Ectodermal cell (in vitro differentiated cells): ENCODE results near the gene TGM1.

ENCODE experiments used
- H3K27ac ChIP-seq: 2 replicates; pipeline ENCODE4 v1.7.0; 2013; ENCODE audit warnings: mild to moderate bottlenecking, low read depth, low read length; ENCODE audit not compliant: insufficient read depth, poor library complexity, severe bottlenecking
- H3K27me3 ChIP-seq: 2 replicates; pipeline ENCODE4 v1.7.0; 2013; ENCODE audit warnings: mild to moderate bottlenecking, low read length; ENCODE audit not compliant: insufficient read depth, control insufficient read depth, poor library complexity, severe bottlenecking
- H3K36me3 ChIP-seq: one replicate; pipeline ENCODE4 v1.7.0; 2013; ENCODE audit warnings: low read length; ENCODE audit not compliant: control insufficient read depth, insufficient read depth
- H3K4me1 ChIP-seq: one replicate; pipeline ENCODE4 v1.7.0; 2013; ENCODE audit warnings: low read length; ENCODE audit not compliant: control insufficient read depth, insufficient read depth
- H3K4me3 ChIP-seq: 2 replicates; pipeline ENCODE4 v1.7.0; 2013; ENCODE audit warnings: low read depth, low read length, control low read depth; ENCODE audit not compliant: insufficient read depth
- H3K9me3 ChIP-seq: 2 replicates; pipeline ENCODE4 v1.7.0; 2013; ENCODE audit warnings: mild to moderate bottlenecking, low read length, moderate library complexity; ENCODE audit not compliant: control insufficient read depth
- WGBS, 2 experiments: methylation state at CpG; one replicate each; pipeline ENCODE4 v1.1.7; 2013; ENCODE audit warnings: missing lambda C conversion rate in 2 of 2; 5-methylcytosine and 5-hydroxymethylcytosine counted together

The TGM1 gene

DNA sequence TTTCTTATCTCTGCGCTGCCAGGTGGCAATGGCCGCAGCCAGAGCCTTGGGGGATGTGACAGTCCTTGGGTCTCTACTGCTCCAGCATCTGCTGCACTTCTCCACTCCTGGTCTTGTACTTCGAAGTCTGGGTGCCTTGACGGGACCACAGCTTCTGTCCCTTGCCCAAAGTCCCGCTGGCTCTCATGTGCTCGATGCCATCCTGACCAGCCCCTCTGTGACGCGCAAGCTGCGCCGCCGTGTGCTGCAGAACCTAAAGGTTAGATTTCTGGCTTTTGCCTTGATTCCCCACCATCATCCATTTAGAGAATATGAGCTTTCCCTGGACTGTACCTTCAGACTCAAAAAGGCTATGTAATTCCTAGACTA, 41.0 kb upstream of the TGM1 start:
- WGBS, 2 experiments = 96% methylated on average over 11 of the region's 11 CpGs
- Histone ChIP-seq H3K9me3 (no peaks in the 10 kb centered on the region), H3K36me3 (peaks cover 44% of the 10 kb centered on the region), H3K27ac (no peak overlapping the region), H3K4me1 (peaks cover 3% of the 10 kb centered on the region), H3K4me3 (no peak overlapping the region), H3K27me3 (no peaks in the 10 kb centered on the region)

DNA sequence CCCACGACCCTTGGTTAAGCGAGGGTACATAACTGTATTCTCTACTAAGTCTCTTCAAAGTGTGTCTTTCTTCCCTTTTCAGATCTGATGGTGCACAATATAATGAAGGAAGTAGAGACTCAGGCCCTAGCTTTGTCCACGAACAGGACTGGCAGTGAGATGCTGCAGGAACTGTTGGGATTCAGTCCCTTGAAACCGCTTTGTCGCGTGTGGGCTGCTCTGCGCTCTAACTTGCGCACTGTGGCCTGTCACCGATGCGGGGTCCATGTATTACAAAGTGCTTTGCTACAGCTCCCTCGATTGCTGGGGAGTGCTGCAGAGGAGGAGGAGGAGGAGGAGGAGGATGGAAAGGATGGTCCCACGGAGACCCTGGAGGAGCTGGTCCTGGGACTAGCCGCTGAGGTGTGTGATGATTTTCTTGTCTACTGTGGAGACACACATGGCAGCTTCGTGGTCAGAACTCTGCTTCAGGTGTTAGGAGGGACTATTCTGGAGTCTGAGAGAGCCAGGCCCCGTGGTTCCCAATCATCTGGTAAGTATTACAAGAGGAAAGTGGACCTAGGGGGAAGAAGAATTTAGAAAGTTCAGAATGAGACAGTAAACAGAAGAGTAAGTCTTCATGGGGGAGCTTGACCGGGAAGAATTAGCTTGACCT, 37.5 kb upstream of the TGM1 start:
- peaks cover 38% of the 10 kb centered on the region for H3K36me3 ChIP-seq
- WGBS, 2 experiments = 43% methylated on average over 16 of the region's 16 CpGs

DNA sequence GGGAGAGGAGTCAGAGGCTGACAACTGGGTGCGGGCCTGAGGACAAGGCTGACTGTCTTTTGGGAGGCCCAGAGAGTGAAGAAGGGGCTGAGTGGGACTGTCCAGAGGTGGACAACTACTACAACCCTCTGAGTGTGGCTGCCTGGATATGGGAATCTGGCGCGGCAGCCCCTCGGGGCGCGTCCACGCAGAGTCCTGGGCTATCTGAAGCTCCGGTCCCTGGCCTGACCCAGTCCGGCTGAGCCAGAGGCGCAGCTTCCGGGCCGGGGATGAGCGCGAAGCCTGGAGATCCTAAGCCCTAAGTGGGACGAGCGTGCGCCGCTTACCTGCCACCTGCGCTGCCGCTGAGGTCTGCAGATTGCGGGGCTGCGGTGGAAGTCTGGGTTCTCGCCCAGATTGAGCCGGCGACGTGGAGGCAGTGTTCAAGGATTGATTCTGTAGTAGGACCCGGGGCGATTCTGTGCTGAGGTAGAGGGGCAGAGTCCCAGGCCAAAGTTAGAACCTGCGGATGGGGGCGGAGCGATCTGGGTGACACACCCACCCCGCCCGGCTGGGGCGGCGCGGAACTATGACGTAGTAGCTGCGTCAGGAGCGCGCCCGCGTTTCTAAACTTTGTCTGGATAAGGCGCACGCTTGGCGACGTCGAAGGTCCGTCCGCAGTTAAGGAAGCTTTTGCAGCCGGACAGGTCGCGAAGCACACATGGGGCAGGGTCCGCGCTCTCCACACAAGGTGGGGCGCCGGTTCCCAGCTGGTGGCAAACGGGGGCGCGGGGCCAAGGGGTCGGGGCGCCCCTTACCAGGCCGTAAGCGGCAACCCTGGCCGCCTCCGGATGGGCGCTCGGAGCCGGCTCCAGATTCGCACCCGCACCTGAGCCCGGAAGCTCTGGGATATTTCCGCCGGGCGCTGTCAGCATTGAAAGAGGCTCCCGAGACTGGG, 36.5 kb upstream of the TGM1 start, which contains the start of the genes DHRS1 and NOP9:
DHRS1 (minus strand) TSS at position 526 of the 937 bp plus-strand sequence. CDS start 674 bp downstream, outside the sequence.
NOP9 (plus strand) TSS at position 596 of the 937 bp plus-strand sequence; CDS start at position 701, 105 bp downstream.
- peaks cover 7% of the 10 kb centered on the region for H3K4me1 ChIP-seq
- H3K27ac ChIP-seq = peak within 1 kb of the TSS; percentile 44
- H3K27me3 ChIP-seq = no peaks in the 10 kb centered on the region
- WGBS, 2 experiments = 1% methylated on average over 75 of the region's 75 CpGs
- H3K4me3 ChIP-seq = peak within 1 kb of the TSS; percentile 92
- H3K36me3 ChIP-seq = peaks cover 31% of the 10 kb centered on the region
- H3K9me3 ChIP-seq = no peaks in the 10 kb centered on the region

More for the DNA sequence above, 37.5 kb upstream of the TGM1 start:
- peak overlapping the region; percentile 92 for H3K4me3 ChIP-seq
- H3K4me1 ChIP-seq = peaks cover 7% of the 10 kb centered on the region
- H3K27me3 ChIP-seq = no peaks in the 10 kb centered on the region
- no peaks in the 10 kb centered on the region for H3K9me3 ChIP-seq
- H3K27ac ChIP-seq = no peak overlapping the region

DNA sequence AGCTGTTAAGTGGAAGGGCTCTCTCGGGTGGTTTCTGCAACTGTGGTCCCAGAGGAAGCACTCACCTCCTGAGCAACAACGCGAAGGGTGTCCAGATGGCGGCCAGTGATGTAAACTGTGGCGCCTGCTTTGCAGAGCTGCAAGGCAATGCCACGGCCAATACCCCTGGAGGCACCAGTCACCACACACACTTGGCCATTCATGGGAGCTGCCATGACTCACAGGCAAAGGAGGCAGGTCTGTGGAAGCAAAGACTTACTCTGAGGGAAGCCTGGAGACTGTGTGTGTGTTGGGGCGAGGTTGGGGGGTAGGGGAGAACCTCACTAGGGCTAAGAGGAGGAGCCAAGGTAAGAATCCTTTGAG, 35.9 kb upstream of the TGM1 start:
- 78 to 81% methylated on average over 7 of the region's 7 CpGs for WGBS, 2 experiments
- H3K4me1 ChIP-seq = peaks cover 7% of the 10 kb centered on the region
- no peaks in the 10 kb centered on the region for H3K27me3 ChIP-seq
- H3K36me3 ChIP-seq = peaks cover 26% of the 10 kb centered on the region
- H3K4me3 ChIP-seq = peak overlapping the region; percentile 92
- H3K27ac ChIP-seq = no peak overlapping the region
- no peaks in the 10 kb centered on the region for H3K9me3 ChIP-seq

DNA sequence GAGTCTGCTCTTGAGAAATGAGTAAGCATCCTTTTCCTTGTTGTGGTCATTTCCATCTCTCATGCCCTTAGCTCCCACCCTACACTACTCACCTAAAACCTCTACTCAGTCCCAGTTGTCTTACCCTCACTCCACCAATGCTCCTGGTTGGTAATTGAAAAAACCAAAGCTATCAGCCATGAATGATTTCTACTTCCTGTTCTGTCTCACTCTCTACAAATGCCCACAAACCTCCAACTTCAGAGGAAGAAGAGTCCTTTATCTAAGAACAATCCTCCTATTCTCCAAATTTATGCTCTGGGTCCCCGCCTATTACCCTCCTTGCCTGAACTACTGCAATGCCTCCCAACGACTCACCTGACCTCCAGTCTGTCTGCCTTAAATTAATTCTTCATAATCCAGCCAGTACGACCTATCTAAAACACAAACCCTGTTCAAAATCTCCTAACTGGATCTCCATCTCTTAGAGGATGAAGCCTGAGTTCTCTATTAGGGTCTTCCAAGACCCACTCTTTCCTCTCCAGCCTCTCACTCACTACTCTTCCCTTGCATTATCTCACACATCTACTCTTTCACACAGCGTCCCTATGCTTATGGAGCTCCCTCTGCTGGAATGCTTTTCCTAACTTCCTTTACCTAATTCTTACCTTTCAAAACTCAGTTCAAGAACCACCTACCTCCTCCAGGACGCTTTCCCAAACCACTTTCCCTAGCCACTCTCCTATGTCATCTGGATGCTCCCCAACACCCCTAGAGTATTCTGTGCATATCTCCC, 34.4 kb upstream of the TGM1 start:
- no peaks in the 10 kb centered on the region for H3K27me3 ChIP-seq
- WGBS, 2 experiments = 56 to 61% methylated on average over 5 of the region's 5 CpGs
- peaks cover 7% of the 10 kb centered on the region for H3K4me1 ChIP-seq
- no peaks in the 10 kb centered on the region for H3K9me3 ChIP-seq
- H3K27ac ChIP-seq = no peak overlapping the region
- no peak overlapping the region for H3K4me3 ChIP-seq
- H3K36me3 ChIP-seq = peaks cover 13% of the 10 kb centered on the region

DNA sequence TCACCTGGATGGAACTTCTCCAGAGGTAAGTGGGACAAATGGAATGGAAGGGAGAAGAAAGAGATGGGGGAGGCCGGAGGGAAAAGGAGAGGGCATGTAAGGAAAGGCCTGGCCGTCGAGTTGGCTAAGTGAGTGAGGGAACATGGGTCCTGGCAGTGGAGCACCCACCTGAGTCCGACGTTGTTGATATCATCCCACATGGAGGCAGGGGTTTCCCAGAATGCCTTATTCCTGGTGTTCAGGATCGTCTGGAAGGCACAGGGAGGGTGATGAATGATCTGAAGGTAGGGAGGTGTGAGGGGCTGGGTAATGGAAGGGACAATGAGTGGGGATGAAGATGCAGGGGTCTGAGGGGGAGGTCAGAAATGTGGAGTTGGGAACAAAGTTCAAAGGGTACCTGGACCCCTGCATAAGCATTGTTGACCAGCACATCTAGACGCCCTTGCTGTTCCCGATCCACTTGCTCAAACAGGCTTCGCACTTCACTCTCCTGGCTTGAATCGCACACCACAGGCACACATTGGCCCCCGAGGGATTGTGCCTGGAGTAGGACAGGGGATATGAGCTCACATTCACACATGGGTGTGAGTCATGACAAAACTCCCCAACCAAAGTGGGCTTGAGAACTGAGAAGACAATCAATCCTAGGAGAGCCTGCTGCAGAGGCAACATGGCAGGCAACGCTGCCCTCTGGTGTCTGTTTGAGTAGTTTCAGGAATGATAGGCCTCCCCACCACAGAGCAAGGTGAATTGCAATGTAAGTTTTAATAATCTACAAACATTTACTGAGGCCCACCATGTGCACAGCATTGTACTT, 33.6 kb upstream of the TGM1 start:
- Histone ChIP-seq H3K27me3 (no peaks in the 10 kb centered on the region), H3K4me1 (peaks cover 7% of the 10 kb centered on the region), H3K9me3 (no peaks in the 10 kb centered on the region), H3K4me3 (no peak overlapping the region), H3K36me3 (peaks cover 5% of the 10 kb centered on the region), H3K27ac (no peak overlapping the region)
- WGBS, 2 experiments = 68 to 71% methylated on average over 12 of the region's 12 CpGs

DNA sequence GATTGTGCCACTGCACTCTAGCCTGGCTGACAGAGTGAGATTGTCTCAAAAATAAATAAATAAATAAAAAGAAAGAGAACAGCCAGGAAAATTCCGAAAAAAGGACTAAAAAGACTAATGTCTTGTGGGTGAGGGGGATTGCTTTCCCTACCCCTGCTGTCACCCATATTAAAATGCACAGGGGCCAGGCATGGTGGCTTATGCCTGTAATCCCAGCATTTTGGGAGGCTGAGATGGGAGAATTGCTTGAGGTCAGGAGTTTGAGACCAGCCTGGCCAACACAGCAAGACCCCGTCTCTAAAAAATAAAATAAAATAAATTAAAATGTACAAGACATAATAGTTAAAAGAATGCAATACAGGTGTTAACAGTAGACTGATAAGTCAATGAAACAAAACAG, 30.5 kb upstream of the TGM1 start:
- H3K36me3 ChIP-seq = peaks cover 5% of the 10 kb centered on the region
- WGBS, 2 experiments = 93 to 100% methylated on average over 1 of the region's 2 CpGs

DNA sequence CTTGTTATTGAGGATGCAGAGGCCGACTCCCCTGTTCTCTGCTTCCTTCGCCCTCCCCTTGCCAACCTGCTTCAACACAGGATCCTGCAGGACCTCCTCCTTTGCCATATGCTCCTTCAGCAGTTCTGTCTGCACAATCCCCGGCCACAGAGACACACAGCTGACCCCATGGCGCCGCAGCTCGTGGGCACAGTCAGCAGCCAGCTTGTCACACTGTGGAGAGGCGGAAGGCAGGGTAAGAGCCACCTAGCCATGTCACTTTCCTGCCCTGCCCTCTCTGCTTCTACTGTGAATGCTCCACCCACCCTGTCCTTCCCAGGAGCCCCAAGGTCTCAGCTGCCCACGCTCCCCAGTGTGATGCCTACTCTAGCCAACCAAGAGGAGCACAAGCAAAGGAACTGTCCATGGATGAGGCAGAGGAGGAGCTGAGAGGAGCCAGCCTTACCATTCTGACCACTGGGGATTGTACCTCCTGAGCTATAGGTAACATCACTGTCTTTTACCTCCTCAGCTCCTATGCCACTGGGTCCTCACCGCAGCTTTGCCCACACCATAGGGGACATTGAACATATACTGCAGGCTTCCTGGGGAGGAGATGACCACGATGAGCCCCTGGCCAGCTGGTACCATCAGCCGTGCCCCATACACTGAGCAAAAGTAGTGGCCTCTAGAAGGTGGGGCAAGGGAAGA, 29.3 kb upstream of the TGM1 start:
- Histone ChIP-seq H3K4me3 (no peak overlapping the region), H3K36me3 (peaks cover 5% of the 10 kb centered on the region), H3K27ac (no peak overlapping the region), H3K9me3 (no peaks in the 10 kb centered on the region), H3K4me1 (no peaks in the 10 kb centered on the region), H3K27me3 (no peaks in the 10 kb centered on the region)
- WGBS, 2 experiments = 93 to 94% methylated on average over 11 of the region's 11 CpGs

More for the DNA sequence above, 30.5 kb upstream of the TGM1 start:
- Histone ChIP-seq H3K27ac (no peak overlapping the region), H3K4me1 (no peaks in the 10 kb centered on the region), H3K9me3 (no peaks in the 10 kb centered on the region), H3K4me3 (no peak overlapping the region), H3K27me3 (no peaks in the 10 kb centered on the region)
